H1 (cell line): ENCODE data around the gene RHOB. TPM values are rescaled to one million over a fixed set of nuclear protein-coding genes. Genes with fewer than 3 reads are reported as not detected.
"Not testable (repeated sequence)": the region's sequence is repeated elsewhere in the genome, so short reads cannot be mapped to it uniquely, and the experiment has no call there.

Experiments
- CTCF ChIA-PET: fragments of 300-600 bp; sonication (Branson Sonifier 250); formaldehyde crosslinking; loops from one replicate; lab custom pipeline; 2021; ENCODE audit not compliant: partially characterized antibody; lab: Charles Lee
- POLR2A ChIA-PET: fragments of 300-600 bp; sonication (Branson Sonifier 250); formaldehyde crosslinking; loops from one replicate; lab custom pipeline; 2021; ENCODE audit warnings: inconsistent platforms; ENCODE audit not compliant: partially characterized antibody; lab: Charles Lee
- DNase-seq, 2 experiments: peaks; one replicate each; pipeline versions ENCODE4 v3.0.0 to v3.0.0-alpha.2; 2010 to 2022; ENCODE audit warnings: low spot score in 2 of 2, low read depth in 1 of 2, mixed read lengths in 1 of 2
- FAIRE-seq: peaks from 2 replicates; lab custom pipeline; 2011; peaks lifted over from hg19 to GRCh38; lab: Jason Lieb, UNC
- H2AFZ ChIP-seq: 2 replicates; pipeline ENCODE4 v1.8.1; 2012; ENCODE audit warnings: low read length, inconsistent platforms
- H2AK5ac ChIP-seq: 2 replicates; pipeline ENCODE4 v1.6.1; 2013; ENCODE audit warnings: low read depth, low read length
- H2BK120ac ChIP-seq: replicated peaks from 2 replicates; pipeline ENCODE3; 2013; ENCODE audit warnings: low read depth, low read length, inconsistent platforms
- H2BK12ac ChIP-seq: 2 replicates; pipeline ENCODE4 v1.6.1; 2013; ENCODE audit warnings: low read depth, low read length
- H2BK15ac ChIP-seq: 2 replicates; pipeline ENCODE4 v1.6.1; 2013; ENCODE audit warnings: low read length
- H2BK20ac ChIP-seq: 2 replicates; pipeline ENCODE4 v1.6.1; 2013; ENCODE audit warnings: low read length
- H2BK5ac ChIP-seq: 2 replicates; pipeline ENCODE4 v1.6.1; 2013; ENCODE audit warnings: low read depth, low read length
- H3K14ac ChIP-seq: 2 replicates; pipeline ENCODE4 v1.6.1; 2013; ENCODE audit warnings: inconsistent platforms; ENCODE audit not compliant: insufficient read length
- H3K18ac ChIP-seq: 2 replicates; pipeline ENCODE4 v1.6.1; 2013; ENCODE audit warnings: low read length; ENCODE audit errors: extremely low read depth
- H3K23ac ChIP-seq: 2 replicates; pipeline ENCODE4 v1.6.1; 2013; ENCODE audit warnings: inconsistent platforms; ENCODE audit not compliant: insufficient read length
- H3K23me2 ChIP-seq: 2 replicates; pipeline ENCODE4 v1.6.1; 2013; ENCODE audit warnings: low read depth, low read length
- H3K27ac ChIP-seq: 2 replicates; pipeline ENCODE4 v1.6.1; 2011; ENCODE audit warnings: low read depth, low read length, inconsistent platforms
- H3K27me3 ChIP-seq, 4 experiments: replicated peaks in 1 of 4; 1 replicate in 1 of 4; 2 replicates in 3 of 4; pipeline versions ENCODE4 v1.6.1 to v1.8.1; 2011 to 2013; ENCODE audit warnings: low read length in 3 of 4, mild to moderate bottlenecking in 3 of 4, inconsistent platforms in 2 of 4, mixed read lengths in 2 of 4, moderate library complexity in 1 of 4; ENCODE audit not compliant: control insufficient read depth in 3 of 4, insufficient read depth in 3 of 4; ENCODE audit errors: extremely low read depth in 1 of 4
- H3K36me3 ChIP-seq, 4 experiments: 2 replicates each; pipeline versions ENCODE4 v1.6.1 to v1.8.1; 2011 to 2013; ENCODE audit warnings: mild to moderate bottlenecking in 4 of 4, low read length in 3 of 4, moderate library complexity in 2 of 4, control low read depth in 1 of 4, inconsistent platforms in 1 of 4; ENCODE audit not compliant: insufficient read depth in 4 of 4, control insufficient read depth in 2 of 4
- H3K4ac ChIP-seq: replicated peaks from 2 replicates; pipeline ENCODE3; 2013; ENCODE audit warnings: low read length, low read depth, mixed read lengths, inconsistent platforms; ENCODE audit not compliant: insufficient read length
- H3K4me1 ChIP-seq, 4 experiments: replicated peaks in 1 of 4; 1 replicate in 1 of 4; 2 replicates in 3 of 4; pipeline versions ENCODE4 v1.6.1 to v1.8.1; 2011 to 2013; ENCODE audit warnings: low read length in 3 of 4, inconsistent platforms in 2 of 4, mixed read lengths in 1 of 4; ENCODE audit not compliant: insufficient read depth in 4 of 4, control insufficient read depth in 3 of 4
- H3K4me2 ChIP-seq, 2 experiments: 2 replicates each; pipeline versions ENCODE4 v1.6.1 to v1.8.1; 2011 to 2013; ENCODE audit warnings: low read depth in 2 of 2, low read length in 2 of 2, control low read depth in 1 of 2, inconsistent platforms in 1 of 2, mild to moderate bottlenecking in 1 of 2; ENCODE audit not compliant: insufficient read depth in 1 of 2
- H3K4me3 ChIP-seq, 4 experiments: fragments of 200-600, 300-600 bp in 1 of 4; sonication (generic), shearing (Covaris generic), sonication (Bioruptor Twin) in 1 of 4; 2 replicates each; pipeline versions ENCODE4 v1.5.1 to v1.8.1; 2011 to 2016; ENCODE audit warnings: low read length in 4 of 4, low read depth in 3 of 4, control low read depth in 2 of 4, inconsistent platforms in 2 of 4, mild to moderate bottlenecking in 2 of 4, mixed read lengths in 1 of 4, moderate library complexity in 1 of 4; ENCODE audit not compliant: insufficient read depth in 2 of 4; ENCODE audit errors: extremely low read depth in 1 of 4
- H3K56ac ChIP-seq: replicated peaks from 2 replicates; pipeline ENCODE3; 2013; ENCODE audit warnings: low read depth, mild to moderate bottlenecking, mixed read lengths, low read length, inconsistent platforms; ENCODE audit not compliant: insufficient read length
- H3K79me1 ChIP-seq: 2 replicates; pipeline ENCODE4 v1.6.1; 2013; ENCODE audit warnings: low read depth, low read length, control low read depth
- H3K79me2 ChIP-seq, 2 experiments: 2 replicates each; pipeline versions ENCODE4 v1.6.1 to v1.8.1; 2012 to 2013; ENCODE audit warnings: low read length in 2 of 2, mild to moderate bottlenecking in 2 of 2, inconsistent platforms in 1 of 2; ENCODE audit not compliant: insufficient read depth in 2 of 2, control insufficient read depth in 1 of 2
- H3K9ac ChIP-seq, 4 experiments: replicated peaks in 1 of 4; 1 replicate in 1 of 4; 2 replicates in 3 of 4; pipeline versions ENCODE4 v1.6.1 to v1.8.1; 2011 to 2013; ENCODE audit warnings: low read depth in 3 of 4, low read length in 3 of 4, control low read depth in 2 of 4, mild to moderate bottlenecking in 2 of 4, moderate library complexity in 2 of 4, inconsistent platforms in 1 of 4; ENCODE audit errors: extremely low read depth in 1 of 4
- H3K9me3 ChIP-seq, 2 experiments: 2 replicates each; pipeline versions ENCODE4 v1.6.1 to v1.8.1; 2012 to 2013; ENCODE audit warnings: mild to moderate bottlenecking in 2 of 2, moderate library complexity in 2 of 2, control low read depth in 1 of 2, inconsistent platforms in 1 of 2, low read depth in 1 of 2, low read length in 1 of 2, mixed read lengths in 1 of 2; ENCODE audit not compliant: insufficient read depth in 2 of 2
- H4K20me1 ChIP-seq, 2 experiments: replicated peaks in 1 of 2; 2 replicates each; pipeline versions ENCODE3 to v1.8.1; 2011 to 2013; ENCODE audit warnings: inconsistent platforms in 2 of 2, low read length in 2 of 2, mild to moderate bottlenecking in 1 of 2; ENCODE audit not compliant: insufficient read depth in 2 of 2, control insufficient read depth in 1 of 2
- H4K5ac ChIP-seq: 2 replicates; pipeline ENCODE4 v1.6.1; 2013; ENCODE audit warnings: low read length, low read depth, mixed read lengths, inconsistent platforms; ENCODE audit not compliant: insufficient read length
- H4K8ac ChIP-seq: 2 replicates; pipeline ENCODE4 v1.8.0; 2013; ENCODE audit warnings: mild to moderate bottlenecking, moderate library complexity, low read length, inconsistent platforms; ENCODE audit not compliant: insufficient read depth; ENCODE audit errors: extremely low read depth
- H4K91ac ChIP-seq: replicated peaks from 2 replicates; pipeline ENCODE3; 2013; ENCODE audit warnings: low read length, mixed read lengths, inconsistent platforms; ENCODE audit not compliant: insufficient read length
- WGBS, 2 experiments: shearing (Covaris generic) in 1 of 2; methylation state at CpG; one replicate each; pipeline versions ENCODE4 v1.1.6 to v1.1.7; 2013 to 2015; ENCODE audit warnings: low lambda C conversion rate in 2 of 2, mixed read lengths in 2 of 2, inconsistent platforms in 1 of 2, low coverage in 1 of 2, missing lambda C conversion rate in 1 of 2; ENCODE audit not compliant: insufficient replicate concordance in 2 of 2, insufficient coverage in 1 of 2, insufficient read length in 1 of 2; ENCODE audit errors: extremely low coverage in 1 of 2, missing lambda C conversion rate in 1 of 2; 5-methylcytosine and 5-hydroxymethylcytosine counted together
- polyA plus RNA-seq, 7 experiments: library from polyadenylated mRNA; depleted of rRNA in 3 of 7; stranded (reverse) in 5 of 7; unstranded in 2 of 7; fragments of >200 nt in 5 of 7; fragments of 200-250 nt in 2 of 7; gene quantifications; 1 replicate in 5 of 7; 2 replicates in 1 of 7; 4 replicates in 1 of 7; pipeline versions ENCODE4 v1.2.1 to v1.2.3, GENCODE V29; 2011 to 2013; ENCODE audit warnings: missing spikeins in 2 of 7, mixed read lengths in 2 of 7
- total RNA-seq: library from RNA; stranded (reverse); fragmentation: NEBNext Ultra II Directional; extraction: Animal tissue kit (Norgen Biotek cat#: 25700); gene quantifications from 2 replicates; pipeline ENCODE4 v1.2.1, GENCODE V29; 2021

The RHOB gene
- total and polyA plus RNA-seq, 2 of the 8 experiments (the other 6 are each of a cell fraction or from before 2014, with no cell fraction given) = 9.3 to 9.5 TPM

- not testable (repeated sequence) for H2AFZ ChIP-seq, H2BK5ac ChIP-seq, H3K27me3 ChIP-seq, H3K4ac ChIP-seq, H4K5ac ChIP-seq, H3K18ac ChIP-seq, H2BK12ac ChIP-seq, H2AK5ac ChIP-seq, H3K23ac ChIP-seq, H4K8ac ChIP-seq, H3K9me3 ChIP-seq, H3K79me2 ChIP-seq, H3K36me3 ChIP-seq, FAIRE-seq, H2BK15ac ChIP-seq, H2BK120ac ChIP-seq, H3K79me1 ChIP-seq, H2BK20ac ChIP-seq, DNase-seq, H3K4me2 ChIP-seq, H3K4me3 ChIP-seq, H4K20me1 ChIP-seq, H3K56ac ChIP-seq, H3K14ac ChIP-seq, H3K27ac ChIP-seq, H4K91ac ChIP-seq, H3K4me1 ChIP-seq, H3K9ac ChIP-seq, H3K23me2 ChIP-seq
- 88% methylated on average over 9 of the region's 9 CpGs; no CpG with 5 or more reads in 1 of the 2 experiments for WGBS, 2 experiments
- ChIA-PET POLR2A (interaction anchor here (1.3 kb wide), 1 partner anchor 155 kb away, joined by 3 read pairs; no protein-coding TSS in a partner anchor), CTCF (interaction anchor here (1.0 to 25.0 kb wide), 4 partner anchors 12 to 226 kb away, joined by 4 to 404 read pairs (median 130); no protein-coding TSS in a partner anchor)
Measured at GRCh38 chr2:20435456-20435855, 11.4 kb upstream of the RHOB start.
